Medulla oblongata (tissue), 1 donor: ENCODE results near the gene SPA17.
A peak's percentile ranks its signal among the peaks of the same experiment; 100 is the strongest.

Experiments used
- DNase-seq: peaks from one replicate; pipeline ENCODE4 v3.0.0-alpha.2; 2015; ENCODE audit errors: extremely low spot score

SPA17 gene

GRCh38 chr11:124662106-124662505, 11.6 kb upstream of the SPA17 start:
- no peak for DNase-seq

GRCh38 chr11:124663861-124664260, 9.8 kb upstream of the SPA17 start:
- DNase-seq: no peak

GRCh38 chr11:124667601-124668000, 6.1 kb upstream of the SPA17 start:
- DNase-seq: no peak

- DNase-seq: peak; percentile 67
These were observed 4.5 kb upstream of the SPA17 start for GRCh38 chr11:124669193-124669592.

GRCh38 chr11:124670732-124671131, 3.0 kb upstream of the SPA17 start:
- DNase-seq: no peak

GRCh38 chr11:124672536-124673215, 1.0 kb upstream of the SPA17 start:
- no peak for DNase-seq

GRCh38 chr11:124674168-124674517, 439 bp downstream of the SPA17 start:
- no peak for DNase-seq

GRCh38 chr11:124674571-124674970, 867 bp downstream of the SPA17 start:
- no peak for DNase-seq

GRCh38 chr11:124676386-124676785, 2.7 kb downstream of the SPA17 start:
- DNase-seq: no peak

GRCh38 chr11:124678416-124678815, 4.7 kb downstream of the SPA17 start:
- no peak for DNase-seq

- no peak for DNase-seq
These were observed 7.7 kb downstream of the SPA17 start for GRCh38 chr11:124681421-124681820.

- DNase-seq: no peak
These were observed 8.7 kb downstream of the SPA17 start for GRCh38 chr11:124682443-124682842.

GRCh38 chr11:124693142-124693541, 19.4 kb downstream of the SPA17 start:
- no peak for DNase-seq

- DNase-seq: no peak
These were observed 25.8 kb downstream of the SPA17 start for GRCh38 chr11:124699547-124699946.

- no peak for DNase-seq
These were observed 26.3 kb downstream of the SPA17 start for GRCh38 chr11:124700028-124700427.

- DNase-seq: no peak
These were observed 34.1 kb downstream of the SPA17 start for GRCh38 chr11:124707829-124708228.

GRCh38 chr11:124712392-124712791, 38.7 kb downstream of the SPA17 start:
- DNase-seq: no peak

GRCh38 chr11:124716591-124716990, 42.9 kb downstream of the SPA17 start:
- no peak for DNase-seq

GRCh38 chr11:124717421-124717785, 43.7 kb downstream of the SPA17 start:
- no peak for DNase-seq

- no peak for DNase-seq
These were observed 44.3 kb downstream of the SPA17 start for GRCh38 chr11:124717786-124718651.

- no peak for DNase-seq
These were observed 45.1 kb downstream of the SPA17 start for GRCh38 chr11:124718801-124719200.

GRCh38 chr11:124719534-124719933, 45.8 kb downstream of the SPA17 start:
- DNase-seq: no peak

GRCh38 chr11:124722176-124722575, 48.5 kb downstream of the SPA17 start:
- DNase-seq: no peak
